ENCODE measurements around the gene MRPL23.

MRPL23 gene

GRCh38 chr11:1958367-1958766 lies 11.2 kb downstream of the MRPL23 start:
- in situ Hi-C loops (cut with MboI; ENCODE audit: low pct_unique_long_range_greater_than_20kb, low sequenced_read_pairs, unreplicated experiment): no loop called here
- no peak for DNase-seq (ENCODE audit: low spot score)
- TF ChIP-seq CTCF (IDR thresholded peaks at IDR 0.05; ENCODE audit: extremely low read depth, insufficient read depth, missing control alignments): no peak

GRCh38 chr11:1959786-1960185 lies 12.7 kb downstream of the MRPL23 start:
- TF ChIP-seq CTCF (IDR thresholded peaks at IDR 0.05; ENCODE audit: extremely low read depth, insufficient read depth, missing control alignments): no peak
- DNase-seq (ENCODE audit: low spot score): no peak
- in situ Hi-C loops (cut with MboI; ENCODE audit: low pct_unique_long_range_greater_than_20kb, low sequenced_read_pairs, unreplicated experiment): no loop called here

- TF ChIP-seq CTCF (IDR thresholded peaks at IDR 0.05; ENCODE audit: extremely low read depth, insufficient read depth, missing control alignments): no peak
- DNase-seq (ENCODE audit: low spot score): no peak
- in situ Hi-C loops (cut with MboI; ENCODE audit: low pct_unique_long_range_greater_than_20kb, low sequenced_read_pairs, unreplicated experiment): no loop called here
Measured at GRCh38 chr11:1963864-1964263, 16.7 kb downstream of the MRPL23 start.

GRCh38 chr11:1964348-1964747 lies 17.2 kb downstream of the MRPL23 start:
- in situ Hi-C loops (cut with MboI; ENCODE audit: low pct_unique_long_range_greater_than_20kb, low sequenced_read_pairs, unreplicated experiment): no loop called here
- no peak for TF ChIP-seq CTCF (IDR thresholded peaks at IDR 0.05; ENCODE audit: extremely low read depth, insufficient read depth, missing control alignments)
- no peak for DNase-seq (ENCODE audit: low spot score)

- in situ Hi-C loops (cut with MboI; ENCODE audit: low pct_unique_long_range_greater_than_20kb, low sequenced_read_pairs, unreplicated experiment): no loop called here
- DNase-seq (ENCODE audit: low spot score): no peak
- no peak for TF ChIP-seq CTCF (IDR thresholded peaks at IDR 0.05; ENCODE audit: extremely low read depth, insufficient read depth, missing control alignments)
Measured at GRCh38 chr11:1964955-1965354, 17.8 kb downstream of the MRPL23 start.

GRCh38 chr11:1966531-1966930 lies 19.4 kb downstream of the MRPL23 start:
- TF ChIP-seq CTCF (IDR thresholded peaks at IDR 0.05; ENCODE audit: extremely low read depth, insufficient read depth, missing control alignments): no peak
- DNase-seq (ENCODE audit: low spot score): no peak
- in situ Hi-C loops (cut with MboI; ENCODE audit: low pct_unique_long_range_greater_than_20kb, low sequenced_read_pairs, unreplicated experiment): no loop called here

- in situ Hi-C loops (cut with MboI; ENCODE audit: low pct_unique_long_range_greater_than_20kb, low sequenced_read_pairs, unreplicated experiment): no loop called here
- no peak for TF ChIP-seq CTCF (IDR thresholded peaks at IDR 0.05; ENCODE audit: extremely low read depth, insufficient read depth, missing control alignments)
- DNase-seq (ENCODE audit: low spot score): no peak
Measured at GRCh38 chr11:1967641-1968225, 20.6 kb downstream of the MRPL23 start.
